Peyer's patch (tissue), 4 donors: ENCODE measurements around the gene PTOV1. TPM values are rescaled to one million over a fixed set of nuclear protein-coding genes. Genes with fewer than 3 reads are reported as not detected.

Source experiments
- DNase-seq, 3 donors: peaks; one replicate each; pipeline ENCODE4 v3.0.0-alpha.2; 2017 to 2019
- H3K27ac ChIP-seq, 4 donors: fragments of 200-600 bp; sonication (generic); one replicate each; pipeline ENCODE4 v1.5.1; 2016 to 2019
- H3K27me3 ChIP-seq, 2 donors: fragments of 200-600 bp; sonication (generic); one replicate each; pipeline ENCODE4 v1.5.1; 2019
- H3K36me3 ChIP-seq, 3 donors: fragments of 200-600 bp; sonication (generic); one replicate each; pipeline ENCODE4 v1.5.1; 2016 to 2019
- H3K4me1 ChIP-seq, 4 donors: fragments of 200-600 bp; sonication (generic); one replicate each; pipeline ENCODE4 v1.5.1; 2016 to 2019
- H3K4me3 ChIP-seq, 4 donors: fragments of 200-600 bp; sonication (generic); 1 replicate in 3 of 4; 2 replicates in 1 of 4; pipeline ENCODE4 v1.5.1; 2016 to 2019; ENCODE audit warnings: mild to moderate bottlenecking in 1 of 4
- H3K9me3 ChIP-seq, 4 donors: fragments of 200-600 bp; sonication (generic); one replicate each; pipeline ENCODE4 v1.5.1; 2016 to 2019; ENCODE audit warnings: mild to moderate bottlenecking in 1 of 4
- CTCF ChIP-seq, 6 experiments: fragments of 450-650 bp in 4 of 6; fragments of 200-600 bp in 2 of 6; sonication (generic) in 1 of 6; IDR thresholded peaks; one replicate each; pipeline ENCODE4 v1.5.1; 2017 to 2019; ENCODE audit warnings: antibody characterized with exemption in 6 of 6, mild to moderate bottlenecking in 3 of 6, moderate library complexity in 1 of 6
- POLR2A ChIP-seq, 2 donors: fragments of 450-650 bp; IDR thresholded peaks; one replicate each; pipeline ENCODE4 v1.5.1; 2017; ENCODE audit warnings: antibody characterized with exemption in 2 of 2, mild to moderate bottlenecking in 2 of 2, moderate library complexity in 2 of 2
- total RNA-seq, 4 donors: library from RNA; depleted of rRNA; stranded (reverse); fragments of >200 nt; gene quantifications; one replicate each; pipeline ENCODE4 v1.1.0, GENCODE V29; 2016

The PTOV1 gene
- total RNA-seq, 4 donors from 2014 or later = 80.0 to 153 (median 95.9) TPM

- no peak overlapping the region for H3K27ac ChIP-seq
- H3K9me3 ChIP-seq = no peaks in the 10 kb centered on the region
- peaks cover 0 to 32% (median 0%) of the 10 kb centered on the region in 3 donors for H3K36me3 ChIP-seq
- H3K27me3 ChIP-seq = no peaks in the 10 kb centered on the region
- peaks cover 0 to 24% (median 0%) of the 10 kb centered on the region in 4 donors for H3K4me1 ChIP-seq
- TF ChIP-seq CTCF (IDR thresholded peaks at IDR 0.05) = no peak
- no peak for TF ChIP-seq POLR2A (IDR thresholded peaks at IDR 0.05)
- DNase-seq = no peak
- H3K4me3 ChIP-seq = no peak overlapping the region
These were observed 30.8 kb upstream of the PTOV1 start for GRCh38 chr19:49820125-49820524.

- no peaks in the 10 kb centered on the region for H3K9me3 ChIP-seq
- peaks cover 0 to 15% (median 0%) of the 10 kb centered on the region in 4 donors for H3K4me1 ChIP-seq
- H3K27ac ChIP-seq = no peak overlapping the region
- no peak overlapping the region for H3K4me3 ChIP-seq
- H3K27me3 ChIP-seq = no peaks in the 10 kb centered on the region
- peak in 2 of 3 donors; percentile 32 to 61 for DNase-seq
- H3K36me3 ChIP-seq = peaks cover 0 to 34% (median 0%) of the 10 kb centered on the region in 3 donors
- TF ChIP-seq CTCF (IDR thresholded peaks at IDR 0.05) = no peak
- no peak for TF ChIP-seq POLR2A (IDR thresholded peaks at IDR 0.05)
These were observed 27.5 kb upstream of the PTOV1 start for GRCh38 chr19:49823472-49823871.

- Histone ChIP-seq H3K4me1 (peaks cover 0 to 7% (median 0%) of the 10 kb centered on the region in 4 donors), H3K36me3 (peaks cover 0 to 45% (median 0%) of the 10 kb centered on the region in 3 donors), H3K27me3 (no peaks in the 10 kb centered on the region), H3K4me3 (no peak overlapping the region), H3K9me3 (no peaks in the 10 kb centered on the region), H3K27ac (no peak overlapping the region)
- DNase-seq = no peak
- TF ChIP-seq POLR2A (IDR thresholded peaks at IDR 0.05) (no peak), CTCF (IDR thresholded peaks at IDR 0.05) (no peak)
These were observed 26.3 kb upstream of the PTOV1 start for GRCh38 chr19:49824662-49825061.

- no peak for DNase-seq
- Histone ChIP-seq H3K4me3 (no peak overlapping the region), H3K27ac (no peak overlapping the region), H3K36me3 (peaks cover 0 to 61% (median 0%) of the 10 kb centered on the region in 3 donors), H3K27me3 (no peaks in the 10 kb centered on the region), H3K9me3 (no peaks in the 10 kb centered on the region), H3K4me1 (no peaks in the 10 kb centered on the region)
- TF ChIP-seq CTCF (IDR thresholded peaks at IDR 0.05) (no peak), POLR2A (IDR thresholded peaks at IDR 0.05) (no peak)
These were observed 23.9 kb upstream of the PTOV1 start for GRCh38 chr19:49827034-49827433.

GRCh38 chr19:49829200-49829599 lies 21.8 kb upstream of the PTOV1 start:
- H3K9me3 ChIP-seq = no peaks in the 10 kb centered on the region
- TF ChIP-seq CTCF (IDR thresholded peaks at IDR 0.05) (no peak), POLR2A (IDR thresholded peaks at IDR 0.05) (no peak)
- H3K27me3 ChIP-seq = no peaks in the 10 kb centered on the region
- no peak for DNase-seq
- peaks cover 0 to 66% (median 0%) of the 10 kb centered on the region in 3 donors for H3K36me3 ChIP-seq
- H3K27ac ChIP-seq = no peak overlapping the region
- no peak overlapping the region for H3K4me3 ChIP-seq
- H3K4me1 ChIP-seq = no peaks in the 10 kb centered on the region

GRCh38 chr19:49829721-49830120 lies 21.2 kb upstream of the PTOV1 start:
- H3K4me3 ChIP-seq = no peak overlapping the region
- no peak for DNase-seq
- H3K27me3 ChIP-seq = no peaks in the 10 kb centered on the region
- H3K27ac ChIP-seq = no peak overlapping the region
- no peaks in the 10 kb centered on the region for H3K9me3 ChIP-seq
- no peak for TF ChIP-seq CTCF (IDR thresholded peaks at IDR 0.05)
- no peak for TF ChIP-seq POLR2A (IDR thresholded peaks at IDR 0.05)
- peaks cover 0 to 66% (median 0%) of the 10 kb centered on the region in 3 donors for H3K36me3 ChIP-seq
- no peaks in the 10 kb centered on the region for H3K4me1 ChIP-seq
